Posterior vena cava (tissue), 2 donors: ENCODE results near the gene CSNK1G1. TPM values are rescaled to one million over a fixed set of nuclear protein-coding genes. Genes with fewer than 3 reads are reported as not detected.

Experiments
- DNase-seq: peaks from one replicate; pipeline ENCODE4 v3.0.0-alpha.2; 2020; ENCODE audit warnings: low spot score
- intact Hi-C, 2 donors: fragments of 100-400 bp; cut with DNase I; formaldehyde crosslinking; loops; one replicate each; pipeline versions ENCODE4 v1.14.1 to v1.14.2; 2022 to 2023
- total RNA-seq, 2 donors: library from RNA; stranded (reverse); fragmentation: NEBNext Ultra II Directional; extraction: Animal tissue kit (Norgen Biotek cat#: 25700); gene quantifications; one replicate each; pipeline ENCODE4 v1.2.1, GENCODE V29; 2021
- donor health status: DM: yes; HTN: yes; CAD: no.
- donor health status: DM: yes; HTN: yes; CAD: no.

The CSNK1G1 gene
- total RNA-seq, 2 donors from 2014 or later = 15.8 to 15.9 TPM

DNA sequence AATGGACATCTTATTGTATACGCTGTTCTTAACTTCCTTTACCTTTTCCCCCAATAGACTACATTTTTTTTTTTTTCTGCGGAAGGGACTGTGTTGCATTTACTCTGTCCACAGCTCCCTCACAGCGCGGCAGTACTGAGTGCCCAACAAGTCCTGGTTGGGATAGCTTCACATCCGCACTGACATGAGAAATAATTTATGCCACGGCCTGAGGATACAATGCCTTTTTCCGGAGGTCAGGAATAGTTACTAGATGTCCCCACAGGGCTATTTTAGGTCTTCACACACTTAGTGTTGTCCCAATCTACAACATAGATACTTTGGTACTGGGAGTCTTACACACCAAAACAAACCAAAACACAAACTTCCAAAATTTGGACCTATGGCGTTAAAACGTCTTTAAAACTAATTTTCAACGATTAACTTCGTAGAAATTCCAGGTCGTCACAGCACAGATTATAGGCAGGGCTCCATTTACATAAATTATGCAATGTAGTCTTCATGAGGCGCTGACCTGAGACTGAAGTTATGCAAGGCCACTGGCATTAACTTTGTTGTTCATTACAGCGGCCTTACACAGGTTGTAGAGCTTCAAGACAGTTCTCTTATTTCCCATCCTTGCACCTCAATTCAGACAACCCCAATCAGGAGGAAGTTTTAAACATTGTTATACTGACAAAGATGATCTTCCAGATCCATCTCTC lies 192.2 kb downstream of the CSNK1G1 start:
- no peak for DNase-seq
- intact Hi-C loops = no loop called here

DNA sequence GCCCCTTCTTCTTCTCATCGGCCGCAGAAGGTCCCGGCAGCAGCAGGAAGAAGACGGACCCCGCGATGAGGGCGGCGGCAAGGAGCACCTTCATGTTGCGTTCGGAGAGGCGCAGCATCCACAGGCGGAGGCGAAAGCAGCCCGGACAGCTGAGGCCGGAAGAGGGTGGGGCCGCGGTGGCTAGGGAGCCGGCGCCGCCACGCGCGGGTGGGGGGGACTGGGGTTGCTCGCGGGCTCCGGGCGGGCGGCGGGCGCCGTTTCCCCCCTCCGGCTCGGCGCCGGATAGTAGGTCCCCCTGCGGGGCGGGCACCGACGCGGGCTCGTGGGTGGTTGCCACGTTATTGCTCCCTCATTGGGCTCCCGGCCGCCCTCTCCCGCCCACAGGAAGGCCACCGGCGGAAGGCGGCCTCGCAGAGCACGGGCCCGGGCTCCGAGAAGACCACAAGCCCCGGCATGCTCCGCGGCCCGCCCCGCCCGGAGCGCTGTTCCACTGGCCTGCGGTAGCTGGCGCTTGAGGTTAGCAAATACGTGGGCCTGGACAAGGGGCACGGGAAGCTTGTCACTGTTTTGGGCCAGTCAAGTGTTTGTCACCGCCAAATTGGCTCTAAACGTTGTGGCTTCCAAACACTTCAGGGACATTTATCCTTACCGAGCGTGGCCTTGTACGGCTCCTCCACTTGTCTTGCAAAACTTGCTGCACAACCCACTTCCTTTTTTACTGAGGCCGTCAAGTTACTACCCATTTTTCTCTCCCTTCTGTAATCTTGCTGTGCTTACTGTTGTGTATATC lies 192.9 kb downstream of the CSNK1G1 start, which contains the start of gene PPIB:
Gene PPIB, minus strand, starts transcription at position 154 of the 790 bp plus-strand sequence. Its CDS starts 36 bp downstream, at position 118.
- DNase-seq = peak; percentile 100
- intact Hi-C loops = no loop called here

DNA sequence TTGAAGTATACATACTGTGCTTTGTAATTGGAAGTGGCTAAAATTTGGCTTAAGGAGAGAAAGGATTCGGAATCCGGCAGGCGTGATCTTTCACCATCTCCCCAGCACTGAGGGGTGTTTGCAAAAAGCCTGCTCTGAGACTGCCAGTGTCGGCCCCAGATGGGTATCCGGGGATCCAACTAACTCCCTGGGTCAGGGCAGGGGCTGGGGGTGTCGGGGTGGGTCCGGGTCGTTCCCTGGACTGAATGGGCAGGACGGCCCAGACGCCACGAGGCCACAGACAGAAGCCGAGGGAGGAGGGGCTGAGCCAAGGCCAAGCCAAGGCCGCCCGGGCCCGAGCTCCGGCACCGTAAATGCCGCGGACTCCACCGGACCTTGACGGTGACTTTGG lies 193.5 kb downstream of the CSNK1G1 start:
- DNase-seq = no peak
- intact Hi-C loops = no loop called here

DNA sequence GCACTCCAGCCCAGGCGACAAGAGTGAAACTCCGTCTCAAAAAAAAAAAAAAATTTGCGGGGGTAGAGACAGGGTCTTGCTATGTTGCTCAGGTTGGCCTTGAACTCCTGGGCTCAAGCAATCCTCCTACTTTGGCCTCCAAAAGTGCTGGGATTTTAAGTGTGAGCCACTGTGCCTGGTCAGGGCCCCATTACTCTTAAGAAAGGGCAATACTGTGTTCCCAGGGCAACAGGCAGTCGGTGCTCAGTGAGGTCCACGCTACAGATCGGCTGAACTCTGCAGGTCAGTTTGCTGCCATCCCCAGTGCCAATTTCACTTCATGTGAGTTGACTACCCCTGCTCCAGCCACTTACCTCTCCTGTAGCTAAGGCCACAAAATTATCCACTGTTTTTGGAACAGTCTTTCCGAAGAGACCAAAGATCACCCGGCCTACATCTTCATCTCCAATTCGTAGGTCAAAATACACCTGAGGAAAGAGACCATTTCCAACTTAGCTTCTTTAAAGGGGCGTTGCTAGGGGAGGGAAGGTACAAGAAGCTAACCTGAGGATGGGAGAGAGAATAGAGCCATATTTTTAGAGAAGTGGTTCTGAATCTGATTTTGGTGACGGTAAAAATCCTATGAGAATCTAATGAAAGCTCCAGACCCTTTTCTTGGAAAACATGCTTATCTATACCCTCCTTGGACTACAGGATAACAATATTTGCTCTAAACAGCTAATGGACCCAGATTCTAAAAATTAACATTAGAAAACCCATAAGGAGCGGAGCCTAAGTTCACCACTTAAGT lies 194.1 kb downstream of the CSNK1G1 start:
- intact Hi-C loops = no loop called here

DNA sequence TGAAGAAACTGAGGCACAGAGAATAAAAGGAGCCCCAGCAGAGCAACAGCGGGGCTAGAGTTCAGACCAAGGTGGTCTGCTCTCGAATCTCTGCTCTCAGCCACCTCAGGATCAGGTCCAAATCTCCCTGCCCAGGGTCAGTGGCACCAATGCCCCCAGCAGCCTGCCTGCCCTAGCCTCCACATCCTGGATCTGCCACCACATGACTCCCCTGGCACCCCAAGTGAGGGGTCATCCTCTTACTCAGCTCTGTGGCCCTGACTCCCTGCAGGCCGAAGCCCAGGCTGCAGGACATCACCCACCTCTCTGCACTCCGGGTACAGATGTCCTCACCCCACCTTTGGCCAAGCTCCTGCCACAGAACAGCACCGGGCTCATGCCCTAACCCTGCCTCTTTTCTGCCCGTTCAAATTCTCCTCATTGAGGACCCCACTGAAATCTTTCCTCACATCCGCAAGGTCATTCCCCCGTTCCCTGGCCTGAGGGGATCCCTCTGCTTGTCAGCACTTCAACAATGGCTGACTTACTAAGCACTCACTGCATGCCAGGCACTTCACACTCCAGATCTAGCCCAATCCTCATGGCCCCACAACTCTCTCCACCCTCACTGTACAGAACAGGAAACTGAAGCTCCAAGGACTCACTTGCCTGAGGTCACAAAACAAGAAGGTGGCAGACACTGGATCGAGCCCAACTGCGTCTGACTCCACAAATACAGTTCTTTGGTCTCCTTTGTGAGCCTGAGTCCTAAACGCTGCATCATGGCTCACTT lies 197.4 kb downstream of the CSNK1G1 start:
- intact Hi-C loops = no loop called here
- DNase-seq = no peak

More for the DNA sequence above, 194.1 kb downstream of the CSNK1G1 start:
- DNase-seq = no peak

DNA sequence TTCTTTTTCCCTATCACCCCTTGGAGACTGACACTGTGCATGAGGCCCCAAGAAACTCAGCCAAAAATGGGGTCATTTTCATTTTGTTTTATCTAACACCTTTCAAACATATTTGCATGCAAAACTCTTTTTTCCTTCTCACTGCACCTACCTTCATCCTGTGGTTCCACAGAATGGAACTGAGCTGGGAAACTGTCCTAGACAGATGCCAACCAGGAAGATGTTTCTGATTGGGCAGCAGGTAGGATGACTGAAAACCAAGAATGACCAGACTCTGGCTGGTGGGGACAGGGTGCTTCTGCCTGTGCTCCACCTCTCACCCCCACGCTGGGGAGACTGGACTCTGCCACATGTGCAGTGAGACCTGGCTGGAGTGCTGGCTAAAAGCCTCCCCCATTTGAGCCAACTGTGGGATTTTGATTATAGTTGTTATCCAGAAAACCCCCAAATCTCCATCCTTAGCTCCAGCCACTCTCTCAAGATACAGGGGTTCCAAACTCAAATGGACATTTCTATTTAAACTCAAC lies 198.3 kb downstream of the CSNK1G1 start:
- DNase-seq = no peak
- intact Hi-C loops = no loop called here

DNA sequence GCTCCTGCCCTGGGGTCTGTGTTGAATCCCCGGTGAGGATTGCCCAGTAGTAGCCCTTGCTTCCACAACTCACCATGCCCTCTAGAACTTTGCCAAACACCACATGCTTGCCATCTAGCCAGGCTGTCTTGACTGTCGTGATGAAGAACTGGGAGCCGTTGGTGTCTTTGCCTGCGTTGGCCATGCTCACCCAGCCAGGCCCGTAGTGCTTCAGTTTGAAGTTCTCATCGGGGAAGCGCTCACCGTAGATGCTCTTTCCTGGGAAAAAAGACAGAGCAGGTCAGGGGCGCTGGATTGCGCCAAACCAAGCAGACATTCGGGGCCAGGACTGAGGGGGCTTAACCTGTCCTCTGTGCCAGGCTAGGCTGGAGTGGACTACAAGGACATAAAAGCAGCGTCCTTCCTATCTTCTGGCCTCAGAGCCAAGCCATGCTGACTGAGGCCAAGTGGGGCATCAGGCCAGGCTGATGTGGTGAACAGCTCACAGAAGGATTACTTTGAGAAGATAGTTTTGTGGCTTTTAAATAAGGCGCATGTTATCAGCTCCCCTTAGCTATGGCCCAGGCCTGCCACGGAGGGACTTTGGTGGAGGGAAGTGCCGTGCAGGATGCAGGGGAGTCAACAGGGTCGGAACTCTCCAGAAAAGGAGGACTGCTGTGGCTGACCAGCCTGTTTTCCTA lies 199.2 kb downstream of the CSNK1G1 start:
- intact Hi-C loops = no loop called here
- DNase-seq = no peak

DNA sequence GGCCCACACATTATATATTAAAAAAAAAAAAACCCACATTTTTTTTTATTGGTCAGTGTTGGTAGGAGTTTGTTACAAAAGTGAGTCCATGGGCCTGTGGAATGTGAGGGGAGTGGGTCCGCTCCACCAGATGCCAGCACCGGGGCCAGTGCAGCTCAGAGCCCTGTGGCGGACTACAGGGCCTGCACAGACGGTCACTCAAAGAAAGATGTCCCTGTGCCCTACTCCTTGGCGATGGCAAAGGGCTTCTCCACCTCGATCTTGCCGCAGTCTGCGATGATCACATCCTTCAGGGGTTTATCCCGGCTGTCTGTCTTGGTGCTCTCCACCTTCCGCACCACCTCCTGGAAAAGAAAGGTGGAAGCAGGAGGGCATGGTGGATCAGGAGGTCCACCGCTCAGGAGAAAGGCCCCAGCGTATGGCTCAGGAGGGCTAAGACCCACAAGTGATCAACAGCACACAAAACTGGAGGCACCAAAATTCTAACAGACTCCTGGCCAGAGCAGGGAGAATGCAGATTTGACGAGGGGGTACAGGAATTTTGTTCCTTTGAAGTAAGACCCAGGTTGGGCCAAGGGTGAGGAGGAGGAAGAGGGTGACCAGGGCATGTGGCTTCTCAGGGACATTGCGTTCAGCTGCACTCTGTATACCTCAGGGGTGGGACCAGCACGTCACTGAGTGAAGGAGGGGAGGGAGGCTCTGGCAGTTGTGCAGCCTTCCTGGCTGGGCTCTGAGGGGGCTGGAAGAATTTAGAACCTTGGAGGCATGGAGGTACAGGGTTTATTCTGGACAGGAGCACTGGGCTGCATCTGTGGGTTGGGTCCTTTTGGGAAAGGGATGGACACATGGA lies 199.9 kb downstream of the CSNK1G1 start:
- no peak for DNase-seq
- intact Hi-C loops = no loop called here

DNA sequence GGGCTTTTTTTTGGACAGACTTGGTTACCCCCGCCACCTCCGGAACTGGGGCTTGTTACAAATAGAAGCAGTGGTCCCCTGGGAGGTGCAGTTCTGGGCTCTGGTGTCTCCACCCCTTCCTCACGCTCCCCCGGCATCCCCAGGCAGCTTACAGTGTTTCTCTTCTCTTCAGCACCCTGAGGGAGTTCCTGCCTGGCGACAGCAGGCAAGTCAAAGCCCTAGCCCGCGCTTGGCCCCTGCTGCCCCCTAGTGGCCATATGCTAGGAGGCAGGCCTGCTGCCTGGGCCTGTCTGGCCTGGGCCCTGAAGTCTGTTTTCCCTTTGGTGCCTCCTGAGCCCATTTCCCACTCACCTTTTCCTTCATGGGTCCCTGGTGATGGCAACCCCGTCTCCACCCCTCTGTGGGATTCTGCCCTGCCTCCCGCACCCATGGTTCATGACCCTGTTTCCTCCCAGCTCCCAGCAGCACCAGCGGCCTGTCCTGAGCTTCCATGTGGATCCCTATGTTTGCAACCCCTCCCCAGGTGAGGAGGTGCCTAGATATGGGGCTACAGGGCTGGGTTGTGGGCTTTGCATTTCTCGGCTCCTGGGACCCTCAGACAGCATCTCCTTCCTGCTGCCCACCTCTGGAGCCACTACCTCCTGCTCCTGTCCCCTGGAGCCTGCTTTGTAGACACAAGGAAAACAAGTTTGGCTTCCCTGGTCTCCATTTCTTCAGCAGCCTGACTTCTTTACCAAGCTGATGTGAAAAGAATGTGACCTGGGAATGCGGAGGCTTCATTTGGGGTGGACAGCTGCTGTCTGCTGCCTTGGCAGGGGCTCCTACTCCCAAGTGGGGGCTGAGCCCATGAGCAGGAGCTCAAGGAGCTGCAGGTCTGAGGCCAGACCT lies 202.2 kb downstream of the CSNK1G1 start:
- peak; percentile 97 for DNase-seq
- intact Hi-C loops = no loop called here

DNA sequence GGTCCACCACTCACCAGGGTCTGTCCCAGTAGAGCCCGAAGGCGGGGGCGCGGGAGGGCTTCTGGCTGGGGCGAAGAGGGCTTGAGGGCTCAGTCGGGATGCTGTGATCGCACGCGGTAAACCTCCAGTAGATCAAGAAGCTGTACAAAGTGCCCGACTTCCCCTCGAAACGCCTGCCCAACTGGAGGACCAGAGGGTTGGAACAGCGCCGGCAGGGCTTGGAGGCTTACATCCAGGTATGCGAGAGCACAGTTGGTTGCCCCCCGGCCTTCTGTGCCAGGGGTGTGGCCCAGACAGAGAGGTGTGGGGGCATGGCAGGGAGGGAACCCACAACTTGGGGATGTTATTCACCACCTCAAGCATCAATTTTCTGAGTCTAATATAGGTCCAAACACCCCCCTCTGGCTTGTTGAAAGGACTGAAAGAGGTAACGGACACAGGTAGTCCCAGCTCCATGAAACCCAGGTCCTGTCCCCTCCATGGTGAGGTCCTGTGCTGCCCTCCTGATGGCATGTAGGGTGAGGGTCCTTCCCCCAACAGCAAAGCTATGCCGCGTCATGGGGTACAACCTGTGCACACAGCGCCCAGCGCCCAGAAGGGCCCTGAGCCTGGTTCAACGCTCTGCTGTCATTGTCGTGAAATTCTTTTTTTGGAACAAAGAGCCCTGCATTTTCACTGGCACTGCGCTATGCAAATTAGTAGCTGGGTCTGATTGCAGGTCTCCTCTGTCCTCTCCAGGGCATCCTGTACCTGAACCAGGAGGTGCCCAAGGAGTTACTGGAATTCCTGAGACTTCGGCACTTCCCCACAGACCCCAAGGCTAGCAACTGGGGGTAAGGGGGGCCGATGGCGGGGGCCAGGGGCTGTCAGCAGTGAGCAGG lies 203.2 kb downstream of the CSNK1G1 start:
- DNase-seq = peak; percentile 81
- intact Hi-C loops = no loop called here

DNA sequence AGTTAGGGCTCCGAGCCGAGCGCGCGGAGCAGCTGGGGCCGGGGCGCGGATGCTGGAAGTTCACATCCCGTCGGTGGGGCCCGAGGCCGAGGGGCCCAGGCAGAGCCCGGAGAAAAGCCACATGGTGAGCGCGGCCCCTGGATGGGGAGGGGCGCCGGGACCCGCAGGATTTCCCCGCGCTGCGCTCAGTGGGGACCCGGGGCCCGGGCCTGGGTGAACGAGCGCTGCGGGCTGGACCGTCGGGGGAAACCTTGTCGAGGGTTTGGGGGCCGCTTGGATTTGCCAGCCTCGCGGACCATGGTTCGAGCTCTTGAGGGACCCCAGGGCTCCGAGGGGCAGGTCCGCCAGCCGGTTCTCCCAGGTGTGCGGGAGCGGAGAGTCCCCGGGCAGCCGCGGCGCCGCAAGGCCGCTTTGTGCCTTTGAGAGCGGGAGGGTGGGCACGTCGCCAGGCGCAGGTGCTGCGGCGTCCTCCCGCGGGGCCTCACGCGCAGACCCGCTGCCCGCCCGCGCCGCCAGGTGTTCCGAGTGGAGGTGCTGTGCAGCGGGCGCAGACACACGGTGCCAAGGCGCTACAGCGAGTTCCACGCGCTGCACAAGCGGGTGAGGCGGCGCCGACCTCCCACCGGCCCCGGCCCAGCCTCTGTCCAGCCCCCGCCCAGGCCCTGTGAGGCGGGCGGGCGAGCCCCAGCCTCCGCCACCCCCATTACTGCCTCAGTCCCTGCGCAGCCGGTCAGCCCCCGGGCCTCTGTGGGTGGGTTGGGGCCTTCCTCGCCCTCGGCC lies 204.1 kb downstream of the CSNK1G1 start, which contains the start of gene SNX22:
Gene SNX22, plus strand, starts transcription at position 5 of the 780 bp plus-strand sequence. Its CDS starts 45 bp downstream, at position 50.
- intact Hi-C loops = no loop called here
- DNase-seq = peak; percentile 84

DNA sequence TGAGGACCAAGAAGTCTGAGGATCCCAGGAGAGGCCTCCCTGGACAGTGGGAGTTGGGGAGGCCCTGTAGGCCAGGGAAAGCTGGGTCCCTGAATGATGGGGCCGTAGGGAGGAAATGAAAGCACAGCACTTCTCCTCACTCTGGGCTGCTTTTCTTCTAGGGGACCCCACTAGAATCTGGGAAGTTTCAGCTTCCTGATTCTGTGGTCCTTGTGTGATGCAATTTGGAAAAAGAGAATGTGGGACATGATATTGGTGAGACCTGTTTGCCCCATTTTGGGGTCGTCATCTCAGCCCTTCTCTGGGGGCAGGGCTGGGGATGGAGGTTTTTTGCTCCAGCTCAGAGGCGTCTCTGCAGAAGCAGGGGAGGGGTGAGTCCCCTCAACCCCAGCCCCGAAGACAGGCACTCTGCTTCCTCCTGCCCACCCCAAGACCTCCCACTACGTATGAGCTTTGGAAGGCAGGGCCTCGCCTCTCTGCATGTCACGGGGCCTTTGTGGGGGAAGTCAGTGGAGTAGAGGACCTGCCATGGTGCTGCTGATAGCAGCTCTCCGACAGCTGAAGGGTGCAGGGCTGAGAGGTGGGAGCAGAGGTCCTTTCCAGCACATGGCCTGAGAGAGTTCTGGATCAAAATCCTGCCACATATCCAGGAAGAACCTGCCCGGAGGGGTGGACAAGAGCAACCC lies 205.9 kb downstream of the CSNK1G1 start:
- peak; percentile 80 for DNase-seq
- intact Hi-C loops = no loop called here

DNA sequence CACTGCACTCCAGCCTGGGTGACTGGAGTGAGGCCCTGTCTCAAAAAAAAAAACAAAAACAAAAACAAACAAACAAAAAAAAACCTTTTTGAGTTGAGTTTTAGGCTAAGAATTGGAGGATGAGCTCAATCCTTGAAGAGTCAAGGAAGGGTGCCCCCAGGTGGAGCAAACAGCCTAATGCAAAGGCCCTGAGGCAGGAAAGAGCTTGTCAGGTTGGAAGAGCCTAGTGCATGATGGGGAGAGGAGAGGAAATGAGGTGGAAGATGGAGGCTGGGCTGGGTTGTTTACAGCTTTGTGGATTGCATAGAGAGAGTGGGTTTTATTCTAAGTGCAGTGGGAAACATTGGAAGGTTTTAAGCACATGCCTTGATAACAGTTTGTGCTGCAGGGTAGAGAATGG lies 206.5 kb downstream of the CSNK1G1 start:
- no peak for DNase-seq
- intact Hi-C loops = no loop called here

DNA sequence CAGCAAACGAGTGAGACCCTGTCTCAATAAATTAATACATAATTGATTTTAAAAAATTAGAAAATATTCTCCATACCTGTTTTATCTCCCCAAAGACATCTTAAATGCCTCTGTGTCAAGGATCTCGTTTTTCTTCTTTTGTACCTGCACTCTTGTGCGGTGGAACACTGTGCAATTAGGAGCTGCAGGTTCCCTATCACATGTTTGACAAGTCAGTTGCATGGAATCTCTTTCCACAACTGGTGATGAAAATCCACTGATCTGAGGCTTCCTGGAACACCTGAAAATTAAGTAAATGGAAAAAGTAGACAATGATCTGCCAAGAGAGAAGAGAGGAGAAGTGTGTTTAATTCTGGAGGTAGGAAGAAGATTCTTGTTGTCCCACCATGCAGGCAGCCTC lies 207.4 kb downstream of the CSNK1G1 start:
- intact Hi-C loops = no loop called here

More for the DNA sequence above, 207.4 kb downstream of the CSNK1G1 start:
- DNase-seq = no peak
